Heart left ventricle (tissue), 16 donors: ENCODE measurements around the gene MDC1. TPM values are rescaled to one million over a fixed set of nuclear protein-coding genes. Genes with fewer than 3 reads are reported as not detected.
A peak's percentile ranks its signal among the peaks of the same experiment; 100 is the strongest.

ENCODE experiments used
- ATAC-seq, 4 donors: fragments of 200-7000 bp; cut with Tn5 transposase; one replicate each; pipeline ENCODE4 v1.9.1; 2020 to 2022; ENCODE audit warnings: moderate library complexity in 4 of 4, mild to moderate bottlenecking in 3 of 4, moderate number of reproducible peaks in 1 of 4
- DNase-seq, 5 donors: peaks; one replicate each; pipeline ENCODE4 v3.0.0-alpha.2; 2020
- H3K27ac ChIP-seq, 12 donors: fragments of 200-600 bp; sonication (generic) in 4 of 12; one replicate each; pipeline versions ENCODE4 v1.5.0 to v1.8.0; 2016 to 2022; ENCODE audit warnings: mild to moderate bottlenecking in 2 of 12
- H3K27me3 ChIP-seq, 9 donors: fragments of 200-600 bp; sonication (generic) in 2 of 9; one replicate each; pipeline versions ENCODE4 v1.5.1 to v1.8.0; 2016 to 2022; ENCODE audit warnings: mild to moderate bottlenecking in 3 of 9
- H3K36me3 ChIP-seq, 9 donors: fragments of 200-600 bp; sonication (generic) in 2 of 9; one replicate each; pipeline versions ENCODE4 v1.5.0 to v1.8.0; 2018 to 2022; ENCODE audit warnings: mild to moderate bottlenecking in 2 of 9
- H3K4me1 ChIP-seq, 12 donors: fragments of 200-600 bp; sonication (generic) in 4 of 12; one replicate each; pipeline versions ENCODE4 v1.5.0 to v1.8.0; 2016 to 2022; ENCODE audit warnings: mild to moderate bottlenecking in 3 of 12
- H3K4me3 ChIP-seq, 12 donors: fragments of 200-600 bp; sonication (generic) in 4 of 12; one replicate each; pipeline versions ENCODE4 v1.5.0 to v1.8.0; 2017 to 2022; ENCODE audit warnings: mild to moderate bottlenecking in 9 of 12, moderate library complexity in 4 of 12
- H3K9me3 ChIP-seq, 12 donors: fragments of 200-600 bp; sonication (generic) in 4 of 12; one replicate each; pipeline versions ENCODE4 v1.5.0 to v1.8.0; 2016 to 2022; ENCODE audit warnings: mild to moderate bottlenecking in 1 of 12
- POLR2A ChIP-seq, 2 donors: fragments of 450-650 bp; IDR thresholded peaks; one replicate each; pipeline ENCODE4 v1.6.1; 2017; ENCODE audit warnings: antibody characterized with exemption in 2 of 2, mild to moderate bottlenecking in 2 of 2, moderate library complexity in 2 of 2
- WGBS, 4 donors: extraction: QIAGEN DNeasy Blood & Tissue Kit in 2 of 4; methylation state at CpG; one replicate each; pipeline versions ENCODE4 v1.1.5 to v1.1.7; 2013 to 2018; 5-methylcytosine and 5-hydroxymethylcytosine counted together
- intact Hi-C, 10 donors: fragments of 100-400 bp; cut with DNase I; formaldehyde crosslinking; loops; one replicate each; pipeline versions ENCODE4 v1.11.1 to v1.14.2; 2022
- polyA plus RNA-seq, 2 donors: library from polyadenylated mRNA; stranded (reverse); fragments of 200-250 nt; gene quantifications; one replicate each; pipeline ENCODE4 v1.2.3, GENCODE V29; 2013
- total RNA-seq, 9 donors: library from RNA; depleted of rRNA in 2 of 9; stranded (reverse); fragments of >200 nt in 2 of 9; fragmentation: NEBNext Ultra II Directional in 3 of 9; extraction: Animal tissue kit (Norgen Biotek cat#: 25700) in 3 of 9; gene quantifications; one replicate each; pipeline versions ENCODE4 v1.1.0 to v1.2.4, GENCODE V29; 2016 to 2023
- TF ChIP-seq, protein P1 (sequence below), 12 donors: fragments of 200-600 bp; sonication (generic) in 4 of 12; IDR thresholded peaks; one replicate each; pipeline versions ENCODE4 v1.5.0 to v1.8.0; 2018 to 2022; ENCODE audit warnings: antibody characterized with exemption in 12 of 12, mild to moderate bottlenecking in 5 of 12
- donor health status: ischemic (EF 13 %, LVEDD 7.1; RV severe dilation, severe dysfunction).
- donor health status: healthy with polysubstance abuse.
- donor health status: DM: no; HTN: yes; CAD: no.
- donor health status: DM: no; HTN: no; CAD: no.
- donor health status: ischemic (EF 25% LVEDD 6.9; RV normal size, moderate dysfunction).
- donor health status: ischemic (EF 25% LVEDD 5.7; RV mildly dilated, moderate dysfunction).
- donor health status: healthy.
- donor health status: DM: yes; HTN: yes; CAD: no.
- donor health status: ischemic (EF 35%, LVEDD 5.7; RV mildly dilated, moderate dysfunction).
- donor health status: nonischemic (EF 11% LVEDD 7.7; RV severe dilation, severe dysfunction).
- donor health status: DM: yes; HTN: yes; CAD: no.
- donor health status: PGD.
- donor health status: ischemic (EF 29% LVEDD 5.4; RV normal size, mild dysfunction).
- donor health status: nonischemic (EF 23%, LVEDD 6.1; RV moderate dilation, normal function).

The MDC1 gene
- total and polyA plus RNA-seq, 11 donors, result 8.6 to 25.0 (median 16.0) TPM

- DNase-seq (peak; percentile 92 to 96 (median 94)), ATAC-seq (peak; percentile 43 to 79 (median 66))
- H3K27me3 ChIP-seq, result no peaks in the 10 kb centered on the region
- H3K27ac ChIP-seq, result peak overlapping the region; percentile 88 to 99 (median 96)
- peak overlapping the region; percentile 51 to 94 (median 82) for H3K4me3 ChIP-seq
- no peaks in the 10 kb centered on the region for H3K9me3 ChIP-seq
- intact Hi-C loops, result loop anchor here (1.0 to 10.0 kb wide), 15 partner anchors 21 to 363 kb away; partner anchors contain the start of genes MRPS18B (in 5 of the 10), PPP1R10 (in 5 of the 10), PPP1R18 (in 3 of the 10) and FLOT1 (in 2 of the 10)
- 1 to 3% (median 2%) methylated on average over 47 to 71 of the region's 71 CpGs for WGBS, 4 donors
- TF ChIP-seq, protein P1, sequence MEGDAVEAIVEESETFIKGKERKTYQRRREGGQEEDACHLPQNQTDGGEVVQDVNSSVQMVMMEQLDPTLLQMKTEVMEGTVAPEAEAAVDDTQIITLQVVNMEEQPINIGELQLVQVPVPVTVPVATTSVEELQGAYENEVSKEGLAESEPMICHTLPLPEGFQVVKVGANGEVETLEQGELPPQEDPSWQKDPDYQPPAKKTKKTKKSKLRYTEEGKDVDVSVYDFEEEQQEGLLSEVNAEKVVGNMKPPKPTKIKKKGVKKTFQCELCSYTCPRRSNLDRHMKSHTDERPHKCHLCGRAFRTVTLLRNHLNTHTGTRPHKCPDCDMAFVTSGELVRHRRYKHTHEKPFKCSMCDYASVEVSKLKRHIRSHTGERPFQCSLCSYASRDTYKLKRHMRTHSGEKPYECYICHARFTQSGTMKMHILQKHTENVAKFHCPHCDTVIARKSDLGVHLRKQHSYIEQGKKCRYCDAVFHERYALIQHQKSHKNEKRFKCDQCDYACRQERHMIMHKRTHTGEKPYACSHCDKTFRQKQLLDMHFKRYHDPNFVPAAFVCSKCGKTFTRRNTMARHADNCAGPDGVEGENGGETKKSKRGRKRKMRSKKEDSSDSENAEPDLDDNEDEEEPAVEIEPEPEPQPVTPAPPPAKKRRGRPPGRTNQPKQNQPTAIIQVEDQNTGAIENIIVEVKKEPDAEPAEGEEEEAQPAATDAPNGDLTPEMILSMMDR (IDR thresholded peaks at IDR 0.05), result peak; percentile 26 to 75 (median 54)
- TF ChIP-seq POLR2A (IDR thresholded peaks at IDR 0.05), result peak in 1 of 2 donors; percentile 45
- peaks cover 0 to 73% (median 49%) of the 10 kb centered on the region in 12 donors for H3K4me1 ChIP-seq
- H3K36me3 ChIP-seq, result peaks cover 0 to 48% (median 38%) of the 10 kb centered on the region in 9 donors
Measured at GRCh38 chr6:30721198-30722024, 4.3 kb upstream of the MDC1 start.

GRCh38 chr6:30720738-30721197, 3.7 kb upstream of the MDC1 start:
- no peak for TF ChIP-seq POLR2A (IDR thresholded peaks at IDR 0.05)
- TF ChIP-seq, protein P1 (IDR thresholded peaks at IDR 0.05), result no peak
- WGBS, 4 donors, result 0% methylated on average over 28 to 29 of the region's 29 CpGs
- intact Hi-C loops, result loop anchor here in 8 of 10 donors (1.0 to 10.0 kb wide), 14 partner anchors 22 to 364 kb away; partner anchors contain the start of genes MRPS18B (in 6 of the 8), PPP1R10 (in 6 of the 8), PPP1R18 (in 3 of the 8) and GNL1 (in 2 of the 8)
- DNase-seq (peak; percentile 77 to 85 (median 81)), ATAC-seq (peak in 2 of 4 donors; percentile 26 to 32)
- Histone ChIP-seq H3K27ac (peak overlapping the region; percentile 88 to 99 (median 96)), H3K4me1 (peaks cover 0 to 75% (median 49%) of the 10 kb centered on the region in 12 donors), H3K36me3 (peaks cover 0 to 43% (median 32%) of the 10 kb centered on the region in 9 donors), H3K4me3 (peak overlapping the region; percentile 51 to 94 (median 82)), H3K27me3 (no peaks in the 10 kb centered on the region), H3K9me3 (no peaks in the 10 kb centered on the region)

DNA sequence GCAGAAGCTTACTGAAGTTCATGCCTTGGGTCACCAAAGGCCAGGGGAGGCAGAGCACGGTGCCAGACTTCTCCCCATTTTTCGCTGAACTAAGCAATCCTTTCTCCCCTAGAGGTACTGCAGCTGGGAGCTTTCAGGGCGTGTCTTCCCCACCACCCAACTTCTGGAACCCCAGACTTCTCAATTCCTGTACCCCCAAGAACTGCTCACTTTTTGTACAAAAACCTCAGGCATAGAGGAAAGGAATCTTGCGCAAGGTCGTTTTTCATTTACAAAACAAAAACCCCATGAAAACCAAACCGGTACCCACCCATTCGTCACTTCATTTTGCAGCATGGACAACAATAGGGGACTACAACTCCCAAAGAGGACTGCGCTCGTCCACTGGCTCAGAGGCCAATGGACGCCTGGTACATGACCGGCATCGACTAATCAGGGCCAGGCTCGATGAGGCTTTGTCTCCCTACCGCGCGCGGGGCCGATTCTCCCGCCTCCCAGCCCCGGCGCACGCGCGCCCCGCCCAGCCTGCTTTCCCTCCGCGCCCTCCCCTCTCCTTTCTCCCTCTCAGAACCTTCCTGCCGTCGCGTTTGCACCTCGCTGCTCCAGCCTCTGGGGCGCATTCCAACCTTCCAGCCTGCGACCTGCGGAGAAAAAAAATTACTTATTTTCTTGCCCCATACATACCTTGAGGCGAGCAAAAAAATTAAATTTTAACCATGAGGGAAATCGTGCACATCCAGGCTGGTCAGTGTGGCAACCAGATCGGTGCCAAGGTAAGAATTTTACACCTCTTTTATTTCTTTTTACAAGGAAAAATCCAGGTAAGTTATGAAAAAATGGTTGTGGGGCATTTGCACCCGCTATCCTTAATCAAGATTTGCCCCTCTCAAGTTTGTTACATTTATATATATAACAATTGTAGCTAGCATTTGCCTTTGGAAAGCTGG, 3.0 kb upstream of the MDC1 start, which contains the start of gene TUBB:
TSS of gene TUBB (plus strand) at position 562 of the 947 bp plus-strand sequence. CDS start at position 717, 155 bp downstream.
- WGBS, 4 donors, result 0 to 1% (median 0%) methylated on average over 38 of the region's 38 CpGs
- peak within 1 kb of the TSS; percentile 88 to 99 (median 96) for H3K27ac ChIP-seq
- no peaks in the 10 kb centered on the region for H3K9me3 ChIP-seq
- ATAC-seq, result peak; percentile 63 to 84 (median 79)
- peak; percentile 97 to 98 (median 98) for DNase-seq
- peak within 1 kb of the TSS; percentile 51 to 94 (median 82) for H3K4me3 ChIP-seq
- peaks cover 0 to 68% (median 42%) of the 10 kb centered on the region in 12 donors for H3K4me1 ChIP-seq
- H3K36me3 ChIP-seq, result peaks cover 0 to 36% (median 25%) of the 10 kb centered on the region in 9 donors
- H3K27me3 ChIP-seq, result no peaks in the 10 kb centered on the region
- TF ChIP-seq, protein P1 (IDR thresholded peaks at IDR 0.05), result peak in 2 of 12 donors; percentile 2 to 5
- peak in 1 of 2 donors; percentile 78 for TF ChIP-seq POLR2A (IDR thresholded peaks at IDR 0.05)
- intact Hi-C loops, result loop anchor here in 9 of 10 donors (1.0 to 10.0 kb wide), 14 partner anchors 23 to 365 kb away; partner anchors contain the start of genes MRPS18B (in 6 of the 9), PPP1R10 (in 6 of the 9), PPP1R18 (in 3 of the 9) and GNL1 (in 2 of the 9)
